HuH-7 (cell line): ENCODE measurements around the gene KIF5B.

Experiments
- DNase-seq: peaks from one replicate; pipeline ENCODE4 v3.0.0; 2011; ENCODE audit warnings: low spot score

KIF5B gene

DNA sequence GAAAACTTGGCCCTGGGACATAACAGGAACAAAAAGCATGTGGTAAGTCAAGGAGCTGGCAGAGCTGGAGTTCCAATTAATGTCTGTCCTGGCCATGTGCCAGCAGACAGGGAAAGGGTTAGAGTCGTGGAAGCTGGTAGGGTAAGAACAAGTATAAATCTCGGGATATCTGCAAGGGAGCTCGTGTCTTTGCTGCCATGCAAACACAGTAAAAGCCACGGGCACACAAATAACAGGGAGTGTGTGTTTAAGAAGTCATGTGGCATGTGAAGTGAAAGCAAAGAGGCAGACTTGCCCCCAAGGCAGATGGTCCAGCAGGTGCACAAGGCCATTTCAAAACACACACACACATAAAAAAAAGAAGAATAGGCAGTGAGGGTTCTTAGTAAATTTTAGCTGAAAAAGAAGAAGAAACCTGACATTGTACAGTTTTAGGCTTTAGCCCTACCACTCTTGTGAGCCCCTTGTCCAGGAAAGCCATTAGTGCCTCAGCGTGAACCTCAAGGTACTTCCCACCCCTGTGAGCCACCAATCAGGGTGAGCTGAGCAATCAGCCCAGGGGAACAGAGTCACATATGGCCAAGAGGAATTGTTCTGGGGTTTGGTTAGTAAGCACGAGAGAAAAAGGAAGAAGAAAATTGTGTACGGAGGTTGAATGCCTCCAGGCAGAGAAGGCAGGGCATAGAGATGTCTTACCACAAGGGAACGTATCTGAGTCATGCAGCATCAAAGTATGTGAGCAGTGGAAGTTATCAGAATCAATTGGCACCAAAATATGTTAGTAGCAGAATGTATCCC is 94.7 kb downstream of the KIF5B start:
- DNase-seq = no peak

DNA sequence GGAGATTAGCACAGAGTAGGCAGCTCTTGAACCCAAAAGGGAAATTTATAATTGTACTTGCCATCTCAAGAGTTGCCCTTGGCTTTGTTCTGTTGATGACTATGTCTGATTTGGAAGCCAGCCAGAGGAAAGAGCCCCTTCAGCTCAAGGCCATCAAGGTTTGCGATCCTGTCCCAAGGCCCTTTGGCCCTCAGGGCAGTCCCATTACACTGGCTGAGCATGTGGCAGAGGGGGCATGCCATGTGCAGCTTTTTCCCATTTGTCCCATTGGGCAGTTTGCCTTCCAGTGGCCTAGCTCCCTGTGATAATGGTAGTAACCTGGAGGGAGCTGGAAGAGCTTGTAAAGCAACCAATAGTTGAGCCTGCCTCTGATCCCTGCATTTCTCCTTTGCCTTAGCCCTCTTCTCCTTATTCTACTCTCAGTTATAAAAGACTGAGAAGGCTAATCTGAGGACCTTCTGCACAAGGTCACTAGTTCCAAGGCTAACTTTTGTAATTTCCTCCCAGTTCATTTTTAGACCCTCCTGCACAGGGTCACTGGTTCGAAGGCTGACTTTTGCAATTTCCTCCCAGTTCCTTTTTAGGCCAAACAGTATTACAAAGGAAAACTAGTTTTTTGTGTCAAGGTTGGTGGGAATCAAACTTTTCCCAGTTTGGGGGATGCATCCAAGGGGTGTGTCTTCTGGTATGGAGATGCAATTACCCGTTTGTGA is 96.6 kb downstream of the KIF5B start:
- no peak for DNase-seq
